ENCODE measurements around the gene RFTN1. TPM values are rescaled to one million over a fixed set of nuclear protein-coding genes. Genes with fewer than 3 reads are reported as not detected.

Gene RFTN1
- total and polyA plus RNA-seq, 2 donors (not counting 1 experiment from before 2014, with no cell fraction given) = 32.4 to 156 TPM

GRCh38 chr3:16546186-16547010 is 32.9 kb upstream of the RFTN1 start:
- POLR2A ChIA-PET = no interaction called here
- Histone ChIP-seq H3K36me3 (replicated peaks in 1 of 2; ENCODE audit: control extremely low read depth in 1 of 2, control insufficient read depth in 1 of 2, extremely low read depth in 1 of 2, insufficient read depth in 2 of 2, low read length in 1 of 2) (no peaks in the 10 kb centered on the region), H3K4me3 (ENCODE audit: control extremely low read depth in 1 of 5, extremely low read depth in 1 of 5, insufficient read depth in 1 of 5, low read depth in 2 of 5, low read length in 4 of 5) (no peak overlapping the region), H3K4me1 (ENCODE audit: control insufficient read depth in 2 of 2, insufficient read depth in 2 of 2, low read length in 2 of 2) (peaks cover 0 to 3% of the 10 kb centered on the region in 2 donors), H3K9ac (ENCODE audit: low read length) (no peak overlapping the region), H3K27me3 (replicated peaks in 1 of 4; ENCODE audit: control extremely low read depth in 1 of 4, control insufficient read depth in 3 of 4, insufficient read depth in 4 of 4, low read length in 3 of 4) (peaks cover 0 to 5% (median under 1%) of the 10 kb centered on the region in 4 experiments), H4K20me1 (ENCODE audit: control insufficient read depth, insufficient read depth, low read length, poor library complexity, severe bottlenecking) (no peaks in the 10 kb centered on the region), H3K27ac (ENCODE audit: low read length in 2 of 2) (no peak overlapping the region), H3K4me2 (replicated peaks; ENCODE audit: low read depth, low read length, poor library complexity, severe bottlenecking) (no peak overlapping the region), H3K79me2 (ENCODE audit: control insufficient read depth, insufficient read depth, low read length) (no peaks in the 10 kb centered on the region), H2AFZ (ENCODE audit: insufficient read depth, low read depth, low read length, poor library complexity, severe bottlenecking) (no peak overlapping the region), H3K9me3 (ENCODE audit: control extremely low read depth in 1 of 3, control insufficient read depth in 2 of 3, insufficient read depth in 1 of 3, low read length in 2 of 3) (peaks cover 0 to 3% (median 0%) of the 10 kb centered on the region in 3 donors)
- ATAC-seq (ENCODE audit: low read depth) = no peak
- Mint-ChIP-seq H3K4me1 (peaks cover 2% of the 10 kb centered on the region), H3K27ac (no peak overlapping the region), H3K4me3 (no peak overlapping the region), H3K27me3 (no peaks in the 10 kb centered on the region), H3K9me3 (ENCODE audit: insufficient read depth) (no peaks in the 10 kb centered on the region)
- CTCF ChIA-PET = interaction anchor here (1.0 to 2.5 kb wide), 2 partner anchors 9 to 256 kb away, joined by 3 to 27 read pairs; no protein-coding TSS in a partner anchor
- no peak for TF ChIP-seq EZH2 (IDR thresholded peaks at IDR 0.05; ENCODE audit: borderline replicate concordance, insufficient read depth, low read depth, low read length, poor library complexity, severe bottlenecking)
- TF ChIP-seq, protein P1, sequence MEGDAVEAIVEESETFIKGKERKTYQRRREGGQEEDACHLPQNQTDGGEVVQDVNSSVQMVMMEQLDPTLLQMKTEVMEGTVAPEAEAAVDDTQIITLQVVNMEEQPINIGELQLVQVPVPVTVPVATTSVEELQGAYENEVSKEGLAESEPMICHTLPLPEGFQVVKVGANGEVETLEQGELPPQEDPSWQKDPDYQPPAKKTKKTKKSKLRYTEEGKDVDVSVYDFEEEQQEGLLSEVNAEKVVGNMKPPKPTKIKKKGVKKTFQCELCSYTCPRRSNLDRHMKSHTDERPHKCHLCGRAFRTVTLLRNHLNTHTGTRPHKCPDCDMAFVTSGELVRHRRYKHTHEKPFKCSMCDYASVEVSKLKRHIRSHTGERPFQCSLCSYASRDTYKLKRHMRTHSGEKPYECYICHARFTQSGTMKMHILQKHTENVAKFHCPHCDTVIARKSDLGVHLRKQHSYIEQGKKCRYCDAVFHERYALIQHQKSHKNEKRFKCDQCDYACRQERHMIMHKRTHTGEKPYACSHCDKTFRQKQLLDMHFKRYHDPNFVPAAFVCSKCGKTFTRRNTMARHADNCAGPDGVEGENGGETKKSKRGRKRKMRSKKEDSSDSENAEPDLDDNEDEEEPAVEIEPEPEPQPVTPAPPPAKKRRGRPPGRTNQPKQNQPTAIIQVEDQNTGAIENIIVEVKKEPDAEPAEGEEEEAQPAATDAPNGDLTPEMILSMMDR (IDR thresholded peaks at IDR 0.05) = no peak
- DNase-seq = no peak
- intact Hi-C loops (cut with micrococcal nuclease) = no loop called here
- WGBS (ENCODE audit: insufficient coverage) = 92% methylated on average over 8 of the region's 12 CpGs
